GM12891 (cell line): ENCODE data around the gene HEMK1.

ENCODE experiments used
- DNase-seq: peaks from one replicate; pipeline ENCODE4 v3.0.0; 2011; ENCODE audit warnings: low spot score; ENCODE audit not compliant: insufficient read length
- FAIRE-seq: peaks from 2 replicates; lab custom pipeline; 2011; peaks lifted over from hg19 to GRCh38; lab: Jason Lieb, UNC
- PAX5 ChIP-seq: IDR thresholded peaks from 2 replicates; pipeline ENCODE4 v1.6.1; 2011; ENCODE audit warnings: low read length, moderate library complexity, mild to moderate bottlenecking; ENCODE audit not compliant: insufficient read depth, severe bottlenecking
- POLR2A ChIP-seq: IDR thresholded peaks from 2 replicates; pipeline ENCODE4 v1.6.1; 2011; ENCODE audit warnings: low read depth, low read length, control low read depth
- POLR2AphosphoS5 ChIP-seq: IDR thresholded peaks from 2 replicates; pipeline ENCODE4 v1.6.1; 2011; ENCODE audit warnings: low read depth, low read length, control low read depth
- POU2F2 ChIP-seq: IDR thresholded peaks from 2 replicates; pipeline ENCODE4 v1.6.1; 2011; ENCODE audit warnings: low read depth, mild to moderate bottlenecking, control low read depth, low read length, moderate library complexity
- SPI1 ChIP-seq: IDR thresholded peaks from 2 replicates; pipeline ENCODE4 v1.6.1; 2011; ENCODE audit warnings: low read depth, low read length, control low read depth
- TAF1 ChIP-seq: IDR thresholded peaks from 2 replicates; pipeline ENCODE4 v1.6.1; 2011; ENCODE audit warnings: low read depth, low read length, control low read depth

The HEMK1 gene

GRCh38 chr3:50584391-50584790 is 15.1 kb downstream of the HEMK1 start:
- DNase-seq (no peak), FAIRE-seq (no peak)
- no peak for TF ChIP-seq SPI1
- no peak for TF ChIP-seq PAX5
- TF ChIP-seq POLR2A = no peak
- TF ChIP-seq TAF1 = no peak
- no peak for TF ChIP-seq POU2F2
- no peak for TF ChIP-seq POLR2AphosphoS5

GRCh38 chr3:50585919-50586762 is 16.8 kb downstream of the HEMK1 start:
- no peak for DNase-seq
- TF ChIP-seq POU2F2 (no peak), TAF1 (no peak), SPI1 (no peak), POLR2A (no peak), POLR2AphosphoS5 (no peak), PAX5 (no peak)
- FAIRE-seq = no peak

- TF ChIP-seq TAF1 (no peak), POU2F2 (no peak), SPI1 (no peak)
- FAIRE-seq = no peak
- DNase-seq = no peak
These were observed 17.4 kb downstream of the HEMK1 start for GRCh38 chr3:50586763-50587070.

- TF ChIP-seq POLR2A (no peak), SPI1 (no peak), PAX5 (no peak), TAF1 (no peak), POLR2AphosphoS5 (no peak), POU2F2 (no peak)
- no peak for FAIRE-seq
- DNase-seq = no peak
These were observed 18.1 kb downstream of the HEMK1 start for GRCh38 chr3:50587373-50587772.

GRCh38 chr3:50587806-50588758 is 18.8 kb downstream of the HEMK1 start:
- peak; percentile 82 for FAIRE-seq
- TF ChIP-seq SPI1 = no peak
- no peak for TF ChIP-seq PAX5
- TF ChIP-seq POLR2AphosphoS5 = no peak
- no peak for TF ChIP-seq POU2F2
- no peak; the same call in 1 of the 2 replicates for TF ChIP-seq POLR2A
- no peak for TF ChIP-seq TAF1
- DNase-seq = peak; percentile 47

GRCh38 chr3:50588759-50589433 is 19.6 kb downstream of the HEMK1 start:
- TF ChIP-seq POU2F2 (no peak), POLR2AphosphoS5 (no peak), SPI1 (no peak), PAX5 (no peak), TAF1 (no peak), POLR2A (no peak)
- peak; percentile 63 for FAIRE-seq

GRCh38 chr3:50591196-50591741 is 21.9 kb downstream of the HEMK1 start:
- TF ChIP-seq POLR2A = no peak
- TF ChIP-seq POU2F2 = no peak
- TF ChIP-seq POLR2AphosphoS5 = no peak
- TF ChIP-seq TAF1 = no peak
- TF ChIP-seq SPI1 = no peak
- no peak for TF ChIP-seq PAX5
- FAIRE-seq (no peak), DNase-seq (no peak)

More at GRCh38 chr3:50588759-50589433, 19.6 kb downstream of the HEMK1 start:
- no peak for DNase-seq

GRCh38 chr3:50592568-50592967 is 23.2 kb downstream of the HEMK1 start:
- no peak for FAIRE-seq
- no peak for DNase-seq
- no peak for TF ChIP-seq POU2F2
- TF ChIP-seq POLR2AphosphoS5 = no peak
- no peak for TF ChIP-seq PAX5
- no peak for TF ChIP-seq POLR2A
- no peak for TF ChIP-seq SPI1
- no peak for TF ChIP-seq TAF1
